Thoracic aorta (tissue), 2 donors: ENCODE measurements around the gene PIEZO2. TPM values are rescaled to one million over a fixed set of nuclear protein-coding genes. Genes with fewer than 3 reads are reported as not detected.
A peak's percentile ranks its signal among the peaks of the same experiment; 100 is the strongest.

Experiments
- ATAC-seq: fragments of 150-250 bp; one replicate; pipeline ENCODE4 v1.8.0; 2017; ENCODE audit warnings: low read depth; ENCODE audit not compliant: insufficient number of reproducible peaks, low FRiP score
- DNase-seq: peaks from one replicate; pipeline ENCODE4 v3.0.0-alpha.2; 2020; ENCODE audit warnings: low spot score
- H3K27ac ChIP-seq, 2 donors: fragments of 200-600 bp; sonication (generic); 1 replicate in 1 of 2; 2 replicates in 1 of 2; pipeline ENCODE4 v1.5.1; 2016; ENCODE audit warnings: mild to moderate bottlenecking in 2 of 2, moderate library complexity in 2 of 2
- H3K27me3 ChIP-seq: fragments of 200-600 bp; sonication (generic); replicated peaks from 2 replicates; pipeline ENCODE4 v1.6.0; 2016; ENCODE audit warnings: mild to moderate bottlenecking; ENCODE audit not compliant: insufficient read depth
- H3K36me3 ChIP-seq: fragments of 200-600 bp; sonication (generic); one replicate; pipeline ENCODE4 v1.5.1; 2016
- H3K4me1 ChIP-seq, 2 donors: fragments of 200-600 bp; sonication (generic); 1 replicate in 1 of 2; 2 replicates in 1 of 2; pipeline versions ENCODE4 v1.5.1 to v1.6.0; 2016; ENCODE audit warnings: low read depth in 2 of 2, mild to moderate bottlenecking in 1 of 2; ENCODE audit not compliant: control insufficient read depth in 1 of 2
- H3K4me3 ChIP-seq: fragments of 200-600 bp; sonication (generic); 2 replicates; pipeline ENCODE4 v1.5.1; 2016; ENCODE audit warnings: mild to moderate bottlenecking
- H3K9me3 ChIP-seq: fragments of 200-600 bp; sonication (generic); 2 replicates; pipeline ENCODE4 v1.5.1; 2016
- total RNA-seq, 2 donors: library from RNA; depleted of rRNA; stranded (reverse); fragments of >200 nt; gene quantifications; one replicate each; pipeline versions ENCODE4 v1.1.0 to v1.2.3, GENCODE V29; 2016
- TF ChIP-seq, protein P1 (sequence below): fragments of 200-600 bp; sonication (generic); IDR thresholded peaks from one replicate; pipeline ENCODE4 v1.5.1; 2019; ENCODE audit warnings: antibody characterized with exemption

PIEZO2 gene
- total RNA-seq, 2 donors from 2014 or later = 8.3 to 10.3 TPM

GRCh38 chr18:11047156-11047555 lies 102.2 kb downstream of the PIEZO2 start:
- H3K36me3 ChIP-seq = no peaks in the 10 kb centered on the region
- TF ChIP-seq, protein P1, sequence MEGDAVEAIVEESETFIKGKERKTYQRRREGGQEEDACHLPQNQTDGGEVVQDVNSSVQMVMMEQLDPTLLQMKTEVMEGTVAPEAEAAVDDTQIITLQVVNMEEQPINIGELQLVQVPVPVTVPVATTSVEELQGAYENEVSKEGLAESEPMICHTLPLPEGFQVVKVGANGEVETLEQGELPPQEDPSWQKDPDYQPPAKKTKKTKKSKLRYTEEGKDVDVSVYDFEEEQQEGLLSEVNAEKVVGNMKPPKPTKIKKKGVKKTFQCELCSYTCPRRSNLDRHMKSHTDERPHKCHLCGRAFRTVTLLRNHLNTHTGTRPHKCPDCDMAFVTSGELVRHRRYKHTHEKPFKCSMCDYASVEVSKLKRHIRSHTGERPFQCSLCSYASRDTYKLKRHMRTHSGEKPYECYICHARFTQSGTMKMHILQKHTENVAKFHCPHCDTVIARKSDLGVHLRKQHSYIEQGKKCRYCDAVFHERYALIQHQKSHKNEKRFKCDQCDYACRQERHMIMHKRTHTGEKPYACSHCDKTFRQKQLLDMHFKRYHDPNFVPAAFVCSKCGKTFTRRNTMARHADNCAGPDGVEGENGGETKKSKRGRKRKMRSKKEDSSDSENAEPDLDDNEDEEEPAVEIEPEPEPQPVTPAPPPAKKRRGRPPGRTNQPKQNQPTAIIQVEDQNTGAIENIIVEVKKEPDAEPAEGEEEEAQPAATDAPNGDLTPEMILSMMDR = no peak
- H3K27ac ChIP-seq = no peak overlapping the region
- H3K9me3 ChIP-seq = no peaks in the 10 kb centered on the region
- no peak overlapping the region for H3K4me3 ChIP-seq
- ATAC-seq = no peak
- H3K27me3 ChIP-seq = no peaks in the 10 kb centered on the region
- DNase-seq = no peak
- no peaks in the 10 kb centered on the region for H3K4me1 ChIP-seq

DNA sequence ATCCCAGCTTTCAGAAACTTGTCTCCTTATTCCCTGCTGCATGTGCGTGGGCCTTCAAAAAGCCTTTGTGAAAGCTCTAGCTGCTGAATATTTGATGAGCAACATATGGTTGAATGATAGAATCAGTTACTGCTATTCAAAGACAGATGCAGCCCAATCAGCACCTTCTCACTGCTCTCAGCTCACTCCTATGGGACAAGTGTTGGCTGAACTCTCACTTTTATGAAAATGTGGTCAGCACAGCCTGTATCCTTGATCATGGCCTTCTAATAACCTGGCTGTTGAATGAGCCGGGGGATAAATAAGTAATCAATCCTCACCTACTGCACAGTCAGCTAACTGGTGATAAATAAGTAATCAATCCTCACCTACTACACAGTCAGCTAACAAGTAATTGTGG lies 103.2 kb downstream of the PIEZO2 start:
- no peak overlapping the region for H3K27ac ChIP-seq
- DNase-seq (no peak), ATAC-seq (no peak)
- TF ChIP-seq, protein P1 = no peak
- no peaks in the 10 kb centered on the region for H3K27me3 ChIP-seq
- H3K4me1 ChIP-seq = no peaks in the 10 kb centered on the region
- H3K4me3 ChIP-seq = no peak overlapping the region
- no peaks in the 10 kb centered on the region for H3K36me3 ChIP-seq
- no peaks in the 10 kb centered on the region for H3K9me3 ChIP-seq

- ATAC-seq (no peak), DNase-seq (no peak)
- Histone ChIP-seq H3K27ac (no peak overlapping the region), H3K4me3 (no peak overlapping the region), H3K36me3 (no peaks in the 10 kb centered on the region), H3K9me3 (no peaks in the 10 kb centered on the region), H3K4me1 (no peaks in the 10 kb centered on the region), H3K27me3 (no peaks in the 10 kb centered on the region)
- TF ChIP-seq, protein P1 = no peak
These were observed 105.7 kb downstream of the PIEZO2 start for GRCh38 chr18:11043694-11044093.

- Histone ChIP-seq H3K4me3 (no peak overlapping the region), H3K27ac (no peak overlapping the region), H3K36me3 (no peaks in the 10 kb centered on the region), H3K4me1 (no peaks in the 10 kb centered on the region), H3K9me3 (no peaks in the 10 kb centered on the region), H3K27me3 (no peaks in the 10 kb centered on the region)
- TF ChIP-seq, protein P1 = no peak
- ATAC-seq = no peak
- DNase-seq = no peak
These were observed 107.1 kb downstream of the PIEZO2 start for GRCh38 chr18:11042247-11042646.

- Histone ChIP-seq H3K36me3 (no peaks in the 10 kb centered on the region), H3K9me3 (no peaks in the 10 kb centered on the region), H3K4me1 (no peaks in the 10 kb centered on the region), H3K4me3 (no peak overlapping the region), H3K27me3 (no peaks in the 10 kb centered on the region), H3K27ac (no peak overlapping the region)
- no peak for ATAC-seq
- TF ChIP-seq, protein P1 = peak; percentile 65
- no peak for DNase-seq
These were observed 108.3 kb downstream of the PIEZO2 start for GRCh38 chr18:11040823-11041656.
